Fibroblast of lung (primary cell): Measurements from ENCODE around the gene CDK15.
"Not testable (repeated sequence)": the region's sequence is repeated elsewhere in the genome, so short reads cannot be mapped to it uniquely, and the experiment has no call there.

ENCODE experiments used
- EZH2 ChIP-seq: IDR thresholded peaks from 2 replicates; pipeline ENCODE4 v1.5.1; 2012; ENCODE audit warnings: low read length, control low read depth, mild to moderate bottlenecking; ENCODE audit errors: missing control alignments
- TF ChIP-seq, protein P1 (sequence below), 2 donors: IDR thresholded peaks in 1 of 2; conservative IDR thresholded peaks in 1 of 2; 1 replicate in 1 of 2; 2 replicates in 1 of 2; pipeline ENCODE4 v1.5.1; 2011 to 2012; ENCODE audit warnings: low read length in 2 of 2, control low read depth in 1 of 2, inconsistent platforms in 1 of 2, low read depth in 1 of 2, mild to moderate bottlenecking in 1 of 2

DNA sequence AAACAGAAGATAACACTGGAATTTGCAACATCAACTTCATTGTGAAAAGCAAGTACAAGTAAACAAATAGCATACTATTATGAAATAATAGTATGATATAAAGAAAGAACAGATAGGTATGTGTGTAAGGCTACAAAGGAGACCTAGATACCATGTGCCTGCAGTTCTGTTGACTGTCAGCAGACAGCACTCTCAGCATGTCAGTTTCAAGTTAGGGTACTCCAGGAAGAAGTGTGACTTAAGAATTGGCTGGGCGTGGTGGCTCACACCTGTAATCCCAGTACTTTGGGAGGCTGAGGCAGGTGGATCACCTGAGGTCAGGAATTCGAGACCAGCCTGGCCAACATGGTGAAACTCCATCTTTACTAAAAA, 7.4 kb upstream of the CDK15 start:
- TF ChIP-seq EZH2, result not testable (repeated sequence)
- TF ChIP-seq, protein P1, sequence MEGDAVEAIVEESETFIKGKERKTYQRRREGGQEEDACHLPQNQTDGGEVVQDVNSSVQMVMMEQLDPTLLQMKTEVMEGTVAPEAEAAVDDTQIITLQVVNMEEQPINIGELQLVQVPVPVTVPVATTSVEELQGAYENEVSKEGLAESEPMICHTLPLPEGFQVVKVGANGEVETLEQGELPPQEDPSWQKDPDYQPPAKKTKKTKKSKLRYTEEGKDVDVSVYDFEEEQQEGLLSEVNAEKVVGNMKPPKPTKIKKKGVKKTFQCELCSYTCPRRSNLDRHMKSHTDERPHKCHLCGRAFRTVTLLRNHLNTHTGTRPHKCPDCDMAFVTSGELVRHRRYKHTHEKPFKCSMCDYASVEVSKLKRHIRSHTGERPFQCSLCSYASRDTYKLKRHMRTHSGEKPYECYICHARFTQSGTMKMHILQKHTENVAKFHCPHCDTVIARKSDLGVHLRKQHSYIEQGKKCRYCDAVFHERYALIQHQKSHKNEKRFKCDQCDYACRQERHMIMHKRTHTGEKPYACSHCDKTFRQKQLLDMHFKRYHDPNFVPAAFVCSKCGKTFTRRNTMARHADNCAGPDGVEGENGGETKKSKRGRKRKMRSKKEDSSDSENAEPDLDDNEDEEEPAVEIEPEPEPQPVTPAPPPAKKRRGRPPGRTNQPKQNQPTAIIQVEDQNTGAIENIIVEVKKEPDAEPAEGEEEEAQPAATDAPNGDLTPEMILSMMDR (conservative IDR thresholded peaks at IDR 0.05 in 1 of 2, IDR thresholded peaks at IDR 0.05 in 1 of 2; ENCODE audit: low read depth in 1 of 2, low read length in 2 of 2), result peak; percentile 42 to 66
